ENCODE measurements around the gene LIN9. TPM values are rescaled to one million over a fixed set of nuclear protein-coding genes. Genes with fewer than 3 reads are reported as not detected.
"Not testable (repeated sequence)": the region's sequence is repeated elsewhere in the genome, so short reads cannot be mapped to it uniquely, and the experiment has no call there.

The LIN9 gene
- total RNA-seq, 4 donors from 2014 or later: 1.9 to 3.3 (median 2.6) TPM

- no peaks in the 10 kb centered on the region for H3K36me3 ChIP-seq
- no peaks in the 10 kb centered on the region for H3K4me1 ChIP-seq
- DNase-seq: no peak
- WGBS, 2 donors: 92 to 94% methylated on average over 1 of the region's 1 CpG
- H3K27me3 ChIP-seq: no peaks in the 10 kb centered on the region
- H3K4me3 ChIP-seq (replicated peaks in 1 of 3): no peak overlapping the region
- intact Hi-C loops (cut with DNase I): no loop called here
- H3K9me3 ChIP-seq: no peaks in the 10 kb centered on the region
- H3K27ac ChIP-seq: no peak overlapping the region
- TF ChIP-seq POLR2A (IDR thresholded peaks at IDR 0.05) (no peak), CTCF (IDR thresholded peaks at IDR 0.05) (no peak)
Observed at GRCh38 chr1:226261818-226262217, 47.1 kb downstream of the LIN9 start.

- no peak for DNase-seq
- H3K27ac ChIP-seq: no peak overlapping the region
- peaks cover 7% of the 10 kb centered on the region in 2 donors for H3K4me1 ChIP-seq
- H3K9me3 ChIP-seq: no peaks in the 10 kb centered on the region
- no peaks in the 10 kb centered on the region for H3K27me3 ChIP-seq
- WGBS, 2 donors: 77 to 81% methylated on average over 3 of the region's 3 CpGs
- no peak overlapping the region for H3K4me3 ChIP-seq (replicated peaks in 1 of 3)
- no peak for TF ChIP-seq CTCF (IDR thresholded peaks at IDR 0.05)
- no peak for TF ChIP-seq POLR2A (IDR thresholded peaks at IDR 0.05)
- intact Hi-C loops (cut with DNase I): no loop called here
- H3K36me3 ChIP-seq: no peaks in the 10 kb centered on the region
Observed at GRCh38 chr1:226255380-226255779, 53.6 kb downstream of the LIN9 start.

- no peak for TF ChIP-seq CTCF (IDR thresholded peaks at IDR 0.05)
- no peak for TF ChIP-seq POLR2A (IDR thresholded peaks at IDR 0.05)
- Histone ChIP-seq H3K4me3 (replicated peaks in 1 of 3) (no peak overlapping the region), H3K4me1 (peaks cover 7% of the 10 kb centered on the region in 2 donors), H3K27ac (no peak overlapping the region), H3K36me3 (no peaks in the 10 kb centered on the region), H3K27me3 (no peaks in the 10 kb centered on the region), H3K9me3 (no peaks in the 10 kb centered on the region)
- WGBS, 2 donors: 94 to 95% methylated on average over 4 of the region's 4 CpGs
- intact Hi-C loops (cut with DNase I): no loop called here
- no peak for DNase-seq
Observed at GRCh38 chr1:226253933-226254332, 55.0 kb downstream of the LIN9 start.

- H3K36me3 ChIP-seq; H3K4me1 ChIP-seq; H3K27me3 ChIP-seq; H3K9me3 ChIP-seq; H3K4me3 ChIP-seq (replicated peaks in 1 of 3); H3K27ac ChIP-seq; DNase-seq; intact Hi-C loops (cut with DNase I): not testable (repeated sequence)
- WGBS, 2 donors: 98% methylated on average over 7 of the region's 7 CpGs
Observed at GRCh38 chr1:226252841-226253240, 56.1 kb downstream of the LIN9 start.

- H3K9me3 ChIP-seq: no peaks in the 10 kb centered on the region
- TF ChIP-seq POLR2A (IDR thresholded peaks at IDR 0.05) (no peak), CTCF (IDR thresholded peaks at IDR 0.05) (no peak)
- H3K4me3 ChIP-seq (replicated peaks in 1 of 3): no peak overlapping the region
- DNase-seq: no peak
- no peaks in the 10 kb centered on the region for H3K27me3 ChIP-seq
- no peaks in the 10 kb centered on the region for H3K36me3 ChIP-seq
- intact Hi-C loops (cut with DNase I): no loop called here
- WGBS, 2 donors: 95 to 100% methylated on average over 1 of the region's 1 CpG
- H3K27ac ChIP-seq: no peak overlapping the region
- H3K4me1 ChIP-seq: peaks cover 6 to 7% of the 10 kb centered on the region in 2 donors
Observed at GRCh38 chr1:226250511-226250910, 58.5 kb downstream of the LIN9 start.

- H3K27ac ChIP-seq: no peak overlapping the region
- DNase-seq: no peak
- 84 to 92% methylated on average over 3 of the region's 3 CpGs for WGBS, 2 donors
- no peaks in the 10 kb centered on the region for H3K36me3 ChIP-seq
- TF ChIP-seq CTCF (IDR thresholded peaks at IDR 0.05) (no peak), POLR2A (IDR thresholded peaks at IDR 0.05) (no peak)
- no peaks in the 10 kb centered on the region for H3K27me3 ChIP-seq
- intact Hi-C loops (cut with DNase I): no loop called here
- H3K4me3 ChIP-seq (replicated peaks in 1 of 3): no peak overlapping the region
- no peaks in the 10 kb centered on the region for H3K4me1 ChIP-seq
- H3K9me3 ChIP-seq: no peaks in the 10 kb centered on the region
Observed at GRCh38 chr1:226248796-226249195, 60.2 kb downstream of the LIN9 start.

All from thyroid gland (tissue), 4 donors.